Activated CD8-positive, alpha-beta memory T cell treated with anti-CD3 and anti-CD28 coated beads for 48 hours (primary cell): ENCODE data around the gene RC3H2.
"Not testable (repeated sequence)": the region's sequence is repeated elsewhere in the genome, so short reads cannot be mapped to it uniquely, and the experiment has no call there.

Source experiments
- DNase-seq, 3 experiments: peaks; one replicate each; pipeline ENCODE4 v3.0.0-alpha.2; 2020; ENCODE audit warnings: low read depth in 2 of 3, low spot score in 2 of 3

The RC3H2 gene

GRCh38 chr9:122922713-122923112 is 17.6 kb upstream of the RC3H2 start:
- DNase-seq, result no peak

GRCh38 chr9:122918310-122918709 is 13.2 kb upstream of the RC3H2 start:
- no peak for DNase-seq

- peak; percentile 35 to 45 (median 37) for DNase-seq
Observed at GRCh38 chr9:122912964-122913673, 8.0 kb upstream of the RC3H2 start, which contains the start of gene ZBTB6. TSS of gene ZBTB6 (minus strand) at chr9:122913323. CDS start at chr9:122912072, 1,251 bp downstream.

GRCh38 chr9:122912671-122912963 is 7.5 kb upstream of the RC3H2 start:
- no peak for DNase-seq

GRCh38 chr9:122906122-122906521 is 963 bp upstream of the RC3H2 start:
- not testable (repeated sequence) for DNase-seq

- peak in 1 of 3 experiments; percentile 17 for DNase-seq
Observed at GRCh38 chr9:122904466-122904822, 715 bp downstream of the RC3H2 start.

GRCh38 chr9:122900791-122901190 is 4.4 kb downstream of the RC3H2 start:
- DNase-seq, result no peak

GRCh38 chr9:122897969-122898368 is 7.2 kb downstream of the RC3H2 start:
- no peak for DNase-seq

GRCh38 chr9:122888480-122888879 is 16.7 kb downstream of the RC3H2 start:
- DNase-seq, result no peak

- no peak for DNase-seq
Observed at GRCh38 chr9:122883125-122883524, 22.0 kb downstream of the RC3H2 start.

GRCh38 chr9:122879443-122879842 is 25.7 kb downstream of the RC3H2 start:
- DNase-seq, result no peak

- DNase-seq, result no peak
Observed at GRCh38 chr9:122875523-122875922, 29.6 kb downstream of the RC3H2 start.

GRCh38 chr9:122867276-122867675 is 37.9 kb downstream of the RC3H2 start:
- not testable (repeated sequence) for DNase-seq

GRCh38 chr9:122866079-122866478 is 39.1 kb downstream of the RC3H2 start:
- no peak for DNase-seq

GRCh38 chr9:122865300-122865699 is 39.9 kb downstream of the RC3H2 start:
- no peak for DNase-seq

GRCh38 chr9:122863407-122863806 is 41.8 kb downstream of the RC3H2 start:
- DNase-seq, result no peak

- no peak for DNase-seq
Observed at GRCh38 chr9:122860319-122861142, 44.6 kb downstream of the RC3H2 start.

GRCh38 chr9:122857815-122858214 is 47.3 kb downstream of the RC3H2 start:
- no peak for DNase-seq

GRCh38 chr9:122852085-122852786 is 52.9 kb downstream of the RC3H2 start:
- DNase-seq, result not testable (repeated sequence)

- no peak for DNase-seq
Observed at GRCh38 chr9:122848256-122848943, 56.8 kb downstream of the RC3H2 start.

GRCh38 chr9:122846371-122846940 is 58.7 kb downstream of the RC3H2 start:
- no peak for DNase-seq
